Large intestine (tissue), 3 donors: ENCODE data around the gene ALDH18A1. TPM values are rescaled to one million over a fixed set of nuclear protein-coding genes. Genes with fewer than 3 reads are reported as not detected.

ENCODE experiments used
- DNase-seq, 2 donors: peaks; one replicate each; pipeline versions ENCODE4 v3.0.0 to v3.0.0-alpha.2; 2013
- H3K27ac ChIP-seq: one replicate; pipeline ENCODE4 v1.5.1; 2013; ENCODE audit warnings: low read length
- H3K27me3 ChIP-seq: 2 replicates; pipeline ENCODE4 v1.6.1; 2013; ENCODE audit warnings: low read length; ENCODE audit not compliant: control insufficient read depth, insufficient read depth
- H3K36me3 ChIP-seq: 2 replicates; pipeline ENCODE4 v1.6.1; 2013; ENCODE audit warnings: low read length; ENCODE audit not compliant: control insufficient read depth, insufficient read depth
- H3K4me1 ChIP-seq: one replicate; pipeline ENCODE4 v1.6.1; 2013; ENCODE audit warnings: low read length; ENCODE audit not compliant: control insufficient read depth, insufficient read depth
- H3K4me3 ChIP-seq: one replicate; pipeline ENCODE4 v1.5.1; 2013; ENCODE audit warnings: low read length
- H3K9me3 ChIP-seq: one replicate; pipeline ENCODE4 v1.6.1; 2013; ENCODE audit warnings: mild to moderate bottlenecking, low read depth, low read length, moderate library complexity; ENCODE audit not compliant: control insufficient read depth
- WGBS: methylation state at CpG from one replicate; pipeline ENCODE4 v1.1.5; 2013; ENCODE audit warnings: low lambda C conversion rate; ENCODE audit not compliant: insufficient coverage; 5-methylcytosine and 5-hydroxymethylcytosine counted together
- polyA plus RNA-seq: library from polyadenylated mRNA; unstranded; fragments of 120-200 nt; gene quantifications from one replicate; pipeline ENCODE4 v1.2.1, GENCODE V29; 2013

The ALDH18A1 gene
- polyA plus RNA-seq, 1 donor, result 209 TPM

GRCh38 chr10:95559471-95559870 is 97.0 kb downstream of the ALDH18A1 start:
- no CpG with 5 or more reads among the region's 4 CpGs for WGBS
- DNase-seq, result no peak
- no peaks in the 10 kb centered on the region for H3K9me3 ChIP-seq
- H3K27ac ChIP-seq, result no peak overlapping the region
- no peaks in the 10 kb centered on the region for H3K27me3 ChIP-seq
- H3K4me1 ChIP-seq, result peaks cover 25% of the 10 kb centered on the region
- H3K36me3 ChIP-seq, result no peaks in the 10 kb centered on the region
- H3K4me3 ChIP-seq, result peak overlapping the region; percentile 97

GRCh38 chr10:95558593-95559320 is 97.8 kb downstream of the ALDH18A1 start:
- no peaks in the 10 kb centered on the region for H3K36me3 ChIP-seq
- H3K27me3 ChIP-seq, result no peaks in the 10 kb centered on the region
- H3K4me1 ChIP-seq, result peaks cover 25% of the 10 kb centered on the region
- peak overlapping the region; percentile 7 for H3K4me3 ChIP-seq
- DNase-seq, result no peak
- peaks cover 2% of the 10 kb centered on the region for H3K9me3 ChIP-seq
- no CpG with 5 or more reads among the region's 1 CpG for WGBS
- H3K27ac ChIP-seq, result no peak overlapping the region

- H3K4me3 ChIP-seq, result no peak overlapping the region
These were observed 99.3 kb downstream of the ALDH18A1 start for GRCh38 chr10:95556994-95557767.

More at GRCh38 chr10:95556994-95557767, 99.3 kb downstream of the ALDH18A1 start:
- DNase-seq, result no peak
- WGBS, result 0% methylated on average over 1 of the region's 8 CpGs
- peaks cover 22% of the 10 kb centered on the region for H3K4me1 ChIP-seq
- H3K9me3 ChIP-seq, result peaks cover 10% of the 10 kb centered on the region
- no peaks in the 10 kb centered on the region for H3K27me3 ChIP-seq
- no peak overlapping the region for H3K27ac ChIP-seq
- no peaks in the 10 kb centered on the region for H3K36me3 ChIP-seq

Other genes with a start within 250 kb of the ALDH18A1 start
- 60.2 TPM for gene SORBS1, start 95.3 kb downstream of the ALDH18A1 start, polyA plus RNA-seq
- gene TCTN3, start 37.2 kb upstream of the ALDH18A1 start, polyA plus RNA-seq, result 66.9 TPM
- gene ENTPD1, start 99.5 kb upstream of the ALDH18A1 start, polyA plus RNA-seq, result 21.3 TPM